ENCODE data around the gene PRRG2. TPM values are rescaled to one million over a fixed set of nuclear protein-coding genes. Genes with fewer than 3 reads are reported as not detected.
A peak's percentile ranks its signal among the peaks of the same experiment; 100 is the strongest.
"Not testable (repeated sequence)": the region's sequence is repeated elsewhere in the genome, so short reads cannot be mapped to it uniquely, and the experiment has no call there.

The PRRG2 gene
- total RNA-seq, 1 donor from 2014 or later = 7.6 TPM

- no peak for DNase-seq
These were observed 35.4 kb downstream of the PRRG2 start for GRCh38 chr19:49616532-49616931.

DNA sequence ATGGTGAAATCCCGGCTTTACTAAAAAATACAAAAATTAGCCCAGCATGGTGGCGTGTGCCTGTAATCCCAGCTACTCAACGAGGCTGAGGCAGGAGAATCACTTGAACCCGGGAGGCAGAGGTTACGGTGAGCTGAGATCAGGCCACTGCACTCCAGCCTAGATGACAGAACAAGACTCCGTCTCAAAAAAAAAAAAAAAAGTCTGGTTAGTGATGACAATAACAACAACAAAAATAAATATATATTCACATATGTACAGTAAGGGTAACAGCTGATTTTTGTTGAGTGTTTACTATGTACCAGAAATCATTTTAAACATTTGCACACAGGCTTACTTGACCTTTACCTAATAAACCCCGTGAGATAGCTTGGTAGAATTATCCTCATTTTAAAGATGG, 35.8 kb downstream of the PRRG2 start:
- Histone ChIP-seq H3K27ac (no peak overlapping the region), H3K27me3 (ENCODE audit: low read depth) (no peaks in the 10 kb centered on the region), H3K4me1 (peaks cover 11% of the 10 kb centered on the region), H3K4me3 (no peak overlapping the region), H3K36me3 (peaks cover 66% of the 10 kb centered on the region), H3K9me3 (no peaks in the 10 kb centered on the region)
- DNase-seq = no peak
- TF ChIP-seq CTCF (IDR thresholded peaks at IDR 0.05) = no peak
- intact Hi-C loops (cut with DNase I) = no loop called here
- ATAC-seq = no peak

More at GRCh38 chr19:49616532-49616931, 35.4 kb downstream of the PRRG2 start:
- no peak for TF ChIP-seq CTCF (IDR thresholded peaks at IDR 0.05)
- Histone ChIP-seq H3K4me3 (no peak overlapping the region), H3K27ac (no peak overlapping the region), H3K27me3 (ENCODE audit: low read depth) (no peaks in the 10 kb centered on the region), H3K4me1 (peaks cover 11% of the 10 kb centered on the region), H3K9me3 (no peaks in the 10 kb centered on the region), H3K36me3 (peaks cover 62% of the 10 kb centered on the region)
- no peak for ATAC-seq
- intact Hi-C loops (cut with DNase I) = no loop called here

GRCh38 chr19:49617860-49618259, 36.7 kb downstream of the PRRG2 start:
- H3K27me3 ChIP-seq (ENCODE audit: low read depth); intact Hi-C loops (cut with DNase I); H3K9me3 ChIP-seq; H3K4me3 ChIP-seq; H3K27ac ChIP-seq; ATAC-seq; DNase-seq; H3K4me1 ChIP-seq: not testable (repeated sequence)
- peaks cover 72% of the 10 kb centered on the region for H3K36me3 ChIP-seq

GRCh38 chr19:49624967-49625910, 44.1 kb downstream of the PRRG2 start:
- Histone ChIP-seq H3K27me3 (ENCODE audit: low read depth) (no peaks in the 10 kb centered on the region), H3K4me3 (no peak overlapping the region), H3K27ac (no peak overlapping the region), H3K4me1 (no peaks in the 10 kb centered on the region), H3K9me3 (no peaks in the 10 kb centered on the region), H3K36me3 (peaks cover 43% of the 10 kb centered on the region)
- peak in 1 of 2 donors; percentile 22 for ATAC-seq
- intact Hi-C loops (cut with DNase I) = no loop called here
- TF ChIP-seq CTCF (IDR thresholded peaks at IDR 0.05) = no peak
- DNase-seq = no peak

- Histone ChIP-seq H3K27ac (no peak overlapping the region), H3K36me3 (peaks cover 39% of the 10 kb centered on the region)
- ATAC-seq = peak; percentile 80 to 91
These were observed 45.1 kb downstream of the PRRG2 start for GRCh38 chr19:49626226-49626625.

More at GRCh38 chr19:49626226-49626625, 45.1 kb downstream of the PRRG2 start:
- intact Hi-C loops (cut with DNase I) = no loop called here
- no peaks in the 10 kb centered on the region for H3K27me3 ChIP-seq (ENCODE audit: low read depth)
- no peak for TF ChIP-seq CTCF (IDR thresholded peaks at IDR 0.05)
- DNase-seq = no peak
- no peak overlapping the region for H3K4me3 ChIP-seq
- H3K9me3 ChIP-seq = no peaks in the 10 kb centered on the region
- H3K4me1 ChIP-seq = peaks cover 6% of the 10 kb centered on the region

Measured in lower lobe of right lung (tissue), 2 donors.